ENCODE measurements around the gene DOCK9. TPM values are rescaled to one million over a fixed set of nuclear protein-coding genes. Genes with fewer than 3 reads are reported as not detected.
A peak's percentile ranks its signal among the peaks of the same experiment; 100 is the strongest.

DOCK9 gene
- total RNA-seq, 4 donors from 2014 or later: 127 to 191 (median 154) TPM

- TF ChIP-seq EP300 (IDR thresholded peaks at IDR 0.05): no peak
- TF ChIP-seq POLR2AphosphoS5 (IDR thresholded peaks at IDR 0.05): no peak
- TF ChIP-seq, protein P1, sequence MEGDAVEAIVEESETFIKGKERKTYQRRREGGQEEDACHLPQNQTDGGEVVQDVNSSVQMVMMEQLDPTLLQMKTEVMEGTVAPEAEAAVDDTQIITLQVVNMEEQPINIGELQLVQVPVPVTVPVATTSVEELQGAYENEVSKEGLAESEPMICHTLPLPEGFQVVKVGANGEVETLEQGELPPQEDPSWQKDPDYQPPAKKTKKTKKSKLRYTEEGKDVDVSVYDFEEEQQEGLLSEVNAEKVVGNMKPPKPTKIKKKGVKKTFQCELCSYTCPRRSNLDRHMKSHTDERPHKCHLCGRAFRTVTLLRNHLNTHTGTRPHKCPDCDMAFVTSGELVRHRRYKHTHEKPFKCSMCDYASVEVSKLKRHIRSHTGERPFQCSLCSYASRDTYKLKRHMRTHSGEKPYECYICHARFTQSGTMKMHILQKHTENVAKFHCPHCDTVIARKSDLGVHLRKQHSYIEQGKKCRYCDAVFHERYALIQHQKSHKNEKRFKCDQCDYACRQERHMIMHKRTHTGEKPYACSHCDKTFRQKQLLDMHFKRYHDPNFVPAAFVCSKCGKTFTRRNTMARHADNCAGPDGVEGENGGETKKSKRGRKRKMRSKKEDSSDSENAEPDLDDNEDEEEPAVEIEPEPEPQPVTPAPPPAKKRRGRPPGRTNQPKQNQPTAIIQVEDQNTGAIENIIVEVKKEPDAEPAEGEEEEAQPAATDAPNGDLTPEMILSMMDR (IDR thresholded peaks at IDR 0.05): no peak
- TF ChIP-seq POLR2A (IDR thresholded peaks at IDR 0.05; ENCODE audit: low read depth): no peak
- H3K36me3 ChIP-seq: peaks cover 20 to 88% (median 59%) of the 10 kb centered on the region in 4 donors
- no peak for DNase-seq (ENCODE audit: extremely low spot score)
- H3K9me3 ChIP-seq: no peaks in the 10 kb centered on the region
- intact Hi-C loops (cut with DNase I): no loop called here
- 88% methylated on average over 5 of the region's 5 CpGs for WGBS
- H3K4me1 ChIP-seq: peaks cover 37 to 50% (median 46%) of the 10 kb centered on the region in 4 donors
- H3K4me3 ChIP-seq: no peak overlapping the region
- no peak overlapping the region for H3K27ac ChIP-seq (replicated peaks in 1 of 4)
- no peaks in the 10 kb centered on the region for H3K27me3 ChIP-seq
Observed at GRCh38 chr13:98823442-98823841, 154.4 kb downstream of the DOCK9 start.

- Histone ChIP-seq H3K9me3 (no peaks in the 10 kb centered on the region), H3K27me3 (no peaks in the 10 kb centered on the region), H3K27ac (replicated peaks in 1 of 4) (peak overlapping the region; percentile 29 to 75 (median 53)), H3K4me3 (no peak overlapping the region), H3K36me3 (peaks cover 15 to 76% (median 54%) of the 10 kb centered on the region in 4 donors), H3K4me1 (peaks cover 37 to 50% (median 46%) of the 10 kb centered on the region in 4 donors)
- WGBS: 48% methylated on average over 3 of the region's 3 CpGs
- DNase-seq (ENCODE audit: extremely low spot score): peak; percentile 89
- TF ChIP-seq POLR2A (IDR thresholded peaks at IDR 0.05; ENCODE audit: low read depth) (no peak), POLR2AphosphoS5 (IDR thresholded peaks at IDR 0.05) (no peak), EP300 (IDR thresholded peaks at IDR 0.05) (no peak)
- TF ChIP-seq, protein P1 (IDR thresholded peaks at IDR 0.05): no peak
- intact Hi-C loops (cut with DNase I): no loop called here
Observed at GRCh38 chr13:98822225-98822606, 155.6 kb downstream of the DOCK9 start.

GRCh38 chr13:98821372-98822224 lies 156.3 kb downstream of the DOCK9 start:
- no peaks in the 10 kb centered on the region for H3K9me3 ChIP-seq
- TF ChIP-seq POLR2AphosphoS5 (IDR thresholded peaks at IDR 0.05) (peak in 1 of 2 donors; percentile 8), POLR2A (IDR thresholded peaks at IDR 0.05; ENCODE audit: low read depth) (no peak)
- intact Hi-C loops (cut with DNase I): no loop called here
- H3K4me3 ChIP-seq: no peak overlapping the region
- H3K36me3 ChIP-seq: peaks cover 17 to 75% (median 52%) of the 10 kb centered on the region in 4 donors
- H3K4me1 ChIP-seq: peaks cover 37 to 50% (median 46%) of the 10 kb centered on the region in 4 donors
- peak; percentile 89 for DNase-seq (ENCODE audit: extremely low spot score)
- peak overlapping the region; percentile 29 to 75 (median 53) for H3K27ac ChIP-seq (replicated peaks in 1 of 4)
- 54% methylated on average over 9 of the region's 9 CpGs for WGBS
- no peaks in the 10 kb centered on the region for H3K27me3 ChIP-seq

GRCh38 chr13:98820744-98821371 lies 157.0 kb downstream of the DOCK9 start:
- Histone ChIP-seq H3K27me3 (no peaks in the 10 kb centered on the region), H3K36me3 (peaks cover 17 to 75% (median 51%) of the 10 kb centered on the region in 4 donors), H3K27ac (replicated peaks in 1 of 4) (peak overlapping the region; percentile 29 to 75 (median 53)), H3K4me1 (peaks cover 37 to 46% (median 45%) of the 10 kb centered on the region in 4 donors), H3K4me3 (no peak overlapping the region), H3K9me3 (no peaks in the 10 kb centered on the region)
- intact Hi-C loops (cut with DNase I): no loop called here
- WGBS: 68% methylated on average over 3 of the region's 3 CpGs
- TF ChIP-seq EP300 (IDR thresholded peaks at IDR 0.05): no peak
- no peak for TF ChIP-seq POLR2A (IDR thresholded peaks at IDR 0.05; ENCODE audit: low read depth)
- no peak for TF ChIP-seq POLR2AphosphoS5 (IDR thresholded peaks at IDR 0.05)
- TF ChIP-seq, protein P1 (IDR thresholded peaks at IDR 0.05): no peak
- DNase-seq (ENCODE audit: extremely low spot score): peak; percentile 75

DNA sequence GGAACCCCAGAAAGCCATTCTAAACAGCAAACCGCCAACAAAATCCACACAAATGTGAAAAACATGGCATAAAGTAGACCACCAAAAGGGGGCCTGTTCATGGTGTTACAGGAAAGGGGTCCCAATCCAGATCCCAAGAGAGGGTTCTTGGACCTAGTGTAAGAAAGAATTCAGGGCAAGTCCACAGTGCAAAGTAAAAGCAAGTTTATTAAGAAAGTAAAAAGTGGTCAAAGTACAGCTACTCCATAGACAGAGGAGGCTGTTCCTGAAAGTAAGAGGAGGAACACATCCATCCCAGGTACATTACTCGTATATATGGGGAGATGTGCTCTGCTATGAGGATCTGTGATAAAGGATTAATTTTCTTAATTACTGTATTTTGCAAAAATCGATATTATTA lies 157.6 kb downstream of the DOCK9 start:
- Histone ChIP-seq H3K4me3 (no peak overlapping the region), H3K9me3 (no peaks in the 10 kb centered on the region), H3K27me3 (no peaks in the 10 kb centered on the region), H3K27ac (replicated peaks in 1 of 4) (peak overlapping the region in 3 of 4 donors; percentile 29 to 75 (median 59)), H3K4me1 (peaks cover 37 to 46% (median 44%) of the 10 kb centered on the region in 4 donors), H3K36me3 (peaks cover 17 to 75% (median 49%) of the 10 kb centered on the region in 4 donors)
- no peak for DNase-seq (ENCODE audit: extremely low spot score)
- intact Hi-C loops (cut with DNase I): no loop called here
- TF ChIP-seq EP300 (IDR thresholded peaks at IDR 0.05) (no peak), POLR2AphosphoS5 (IDR thresholded peaks at IDR 0.05) (no peak), POLR2A (IDR thresholded peaks at IDR 0.05; ENCODE audit: low read depth) (no peak)
- TF ChIP-seq, protein P1 (IDR thresholded peaks at IDR 0.05): no peak
- 96% methylated on average over 3 of the region's 3 CpGs for WGBS

All from esophagus muscularis mucosa (tissue), 4 donors.